DOHH2 (cell line): ENCODE data around the gene GP1BB.

ENCODE experiments used
- EZH2phosphoT487 ChIP-seq: fragments of 200-600 bp; sonication (generic); IDR thresholded peaks from 2 replicates; pipeline ENCODE4 v1.6.1; 2017; ENCODE audit warnings: borderline replicate concordance, mild to moderate bottlenecking, antibody characterized with exemption, low read length, moderate library complexity, mixed read lengths
- TF ChIP-seq, protein P1 (sequence below): fragments of 200-600 bp; sonication (generic); IDR thresholded peaks from one replicate; pipeline ENCODE4 v1.5.1; 2014; ENCODE audit warnings: antibody characterized with exemption, mild to moderate bottlenecking, low read depth, low read length; ENCODE audit not compliant: poor library complexity, severe bottlenecking

- TF ChIP-seq, protein P1, sequence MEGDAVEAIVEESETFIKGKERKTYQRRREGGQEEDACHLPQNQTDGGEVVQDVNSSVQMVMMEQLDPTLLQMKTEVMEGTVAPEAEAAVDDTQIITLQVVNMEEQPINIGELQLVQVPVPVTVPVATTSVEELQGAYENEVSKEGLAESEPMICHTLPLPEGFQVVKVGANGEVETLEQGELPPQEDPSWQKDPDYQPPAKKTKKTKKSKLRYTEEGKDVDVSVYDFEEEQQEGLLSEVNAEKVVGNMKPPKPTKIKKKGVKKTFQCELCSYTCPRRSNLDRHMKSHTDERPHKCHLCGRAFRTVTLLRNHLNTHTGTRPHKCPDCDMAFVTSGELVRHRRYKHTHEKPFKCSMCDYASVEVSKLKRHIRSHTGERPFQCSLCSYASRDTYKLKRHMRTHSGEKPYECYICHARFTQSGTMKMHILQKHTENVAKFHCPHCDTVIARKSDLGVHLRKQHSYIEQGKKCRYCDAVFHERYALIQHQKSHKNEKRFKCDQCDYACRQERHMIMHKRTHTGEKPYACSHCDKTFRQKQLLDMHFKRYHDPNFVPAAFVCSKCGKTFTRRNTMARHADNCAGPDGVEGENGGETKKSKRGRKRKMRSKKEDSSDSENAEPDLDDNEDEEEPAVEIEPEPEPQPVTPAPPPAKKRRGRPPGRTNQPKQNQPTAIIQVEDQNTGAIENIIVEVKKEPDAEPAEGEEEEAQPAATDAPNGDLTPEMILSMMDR = no peak
- TF ChIP-seq EZH2phosphoT487 = no peak
Measured at GRCh38 chr22:19742160-19743066, 19.1 kb downstream of the GP1BB start.
